HepG2 (cell line): ENCODE results near the gene AGK. TPM values are rescaled to one million over a fixed set of nuclear protein-coding genes. Genes with fewer than 3 reads are reported as not detected.

Experiments used
- AHR ChIP-seq: IDR thresholded peaks from 2 replicates; pipeline ENCODE4 v1.6.1; 2018; ENCODE audit warnings: missing genetic modification reagents, missing compliant biosample characterization
- HNRNPLL ChIP-seq: fragments of 200-400 bp; formaldehyde crosslinking; IDR thresholded peaks from 2 replicates; pipeline ENCODE4 v1.6.1; 2017; ENCODE audit warnings: mild to moderate bottlenecking, low read depth, low read length; ENCODE audit not compliant: poor library complexity, severe bottlenecking
- HOXA9 ChIP-seq: sonication (generic); formaldehyde crosslinking; IDR thresholded peaks from 2 replicates; pipeline ENCODE4 v1.8.1; 2022; ENCODE audit warnings: missing genetic modification reagents, mild to moderate bottlenecking, moderate library complexity, borderline replicate concordance
- MAX ChIP-seq: IDR thresholded peaks from 2 replicates; pipeline ENCODE4 v1.6.1; 2012; ENCODE audit warnings: inconsistent platforms
- MAZ ChIP-seq, 2 experiments: sonication (generic) in 1 of 2; formaldehyde crosslinking in 1 of 2; IDR thresholded peaks; 2 replicates each; pipeline versions ENCODE4 v1.5.0 to v1.6.1; 2012 to 2020; ENCODE audit warnings: low read depth in 2 of 2, mild to moderate bottlenecking in 2 of 2, borderline replicate concordance in 1 of 2, improper control_type of control experiment in 1 of 2, low read length in 1 of 2, missing genetic modification reagents in 1 of 2, moderate library complexity in 1 of 2
- MLXIP ChIP-seq: sonication (generic); formaldehyde crosslinking; IDR thresholded peaks from 2 replicates; pipeline ENCODE4 v1.9.0; 2021; ENCODE audit warnings: missing genetic modification reagents, borderline replicate concordance
- NR2F1 ChIP-seq, 2 experiments: fragments of 450-650 bp in 1 of 2; formaldehyde crosslinking in 1 of 2; IDR thresholded peaks; 2 replicates each; pipeline versions ENCODE4 v1.5.0 to v1.6.1; 2016 to 2020; ENCODE audit warnings: mild to moderate bottlenecking in 1 of 2, missing compliant biosample characterization in 1 of 2, missing genetic modification reagents in 1 of 2, moderate library complexity in 1 of 2
- NRL ChIP-seq: sonication (generic); formaldehyde crosslinking; IDR thresholded peaks from 2 replicates; pipeline ENCODE4 v1.5.0; 2020; ENCODE audit warnings: missing genetic modification reagents, mild to moderate bottlenecking, moderate library complexity, borderline replicate concordance
- ZBTB3 ChIP-seq: sonication (generic); formaldehyde crosslinking; IDR thresholded peaks from 2 replicates; pipeline ENCODE4 v1.4.0; 2020; ENCODE audit warnings: low read depth, mild to moderate bottlenecking, moderate library complexity, missing genetic modification reagents, borderline replicate concordance
- ZFYVE20 ChIP-seq: sonication (generic); formaldehyde crosslinking; IDR thresholded peaks from 2 replicates; pipeline ENCODE4 v1.8.0; 2023; ENCODE audit warnings: low read depth, mild to moderate bottlenecking, moderate library complexity, missing genetic modification reagents, borderline replicate concordance
- ZNF335 ChIP-seq: sonication (generic); formaldehyde crosslinking; IDR thresholded peaks from 2 replicates; pipeline ENCODE4 v1.4.0; 2020; ENCODE audit warnings: missing genetic modification reagents
- ZNF33B ChIP-seq: sonication (generic); formaldehyde crosslinking; IDR thresholded peaks from 2 replicates; pipeline ENCODE4 v1.5.1; 2020; ENCODE audit warnings: mild to moderate bottlenecking, missing genetic modification reagents
- ZNF34 ChIP-seq: sonication (generic); formaldehyde crosslinking; IDR thresholded peaks from 2 replicates; pipeline ENCODE4 v1.4.0; 2020; ENCODE audit warnings: mild to moderate bottlenecking, missing genetic modification reagents, borderline replicate concordance
- ZNF382 ChIP-seq: sonication (generic); formaldehyde crosslinking; IDR thresholded peaks from 2 replicates; pipeline ENCODE4 v1.5.0; 2020; ENCODE audit warnings: missing genetic modification reagents, mild to moderate bottlenecking, borderline replicate concordance
- ZNF446 ChIP-seq: sonication (generic); formaldehyde crosslinking; IDR thresholded peaks from 2 replicates; pipeline ENCODE4 v1.5.0; 2020; ENCODE audit warnings: mild to moderate bottlenecking, missing genetic modification reagents
- ZNF510 ChIP-seq: sonication (generic); formaldehyde crosslinking; IDR thresholded peaks from 2 replicates; pipeline ENCODE4 v1.4.0; 2020; ENCODE audit warnings: low read depth, mild to moderate bottlenecking, missing genetic modification reagents
- ZNF530 ChIP-seq: sonication (generic); formaldehyde crosslinking; IDR thresholded peaks from 2 replicates; pipeline ENCODE4 v1.5.0; 2020; ENCODE audit warnings: low read depth, mild to moderate bottlenecking, missing genetic modification reagents
- ZNF724P ChIP-seq: sonication (generic); formaldehyde crosslinking; IDR thresholded peaks from 2 replicates; pipeline ENCODE4 v1.8.0; 2022; ENCODE audit warnings: missing genetic modification reagents, borderline replicate concordance
- ZNF781 ChIP-seq: sonication (generic); formaldehyde crosslinking; IDR thresholded peaks from 2 replicates; pipeline ENCODE4 v1.5.1; 2020; ENCODE audit warnings: borderline replicate concordance, mild to moderate bottlenecking, missing genetic modification reagents; ENCODE audit errors: not compliant biosample characterization
- polyA plus RNA-seq, 8 experiments: library from polyadenylated mRNA; depleted of rRNA in 3 of 8; stranded (reverse) in 7 of 8; unstranded in 1 of 8; fragments of >200 nt; fragmentation: Illumina TruSeq in 4 of 8; extraction: Trizol in 4 of 8; gene quantifications; 2 replicates each; pipeline versions ENCODE4 v1.2.1 to v1.2.3, GENCODE V29; 2011 to 2016; ENCODE audit warnings: low read depth in 4 of 8, missing spikeins in 1 of 8, mixed read lengths in 1 of 8; ENCODE audit not compliant: insufficient read depth in 1 of 8
- total RNA-seq, 5 experiments: library from RNA; depleted of rRNA; stranded (reverse); fragments of >200 nt; fragmentation: Illumina TruSeq; extraction: Trizol; gene quantifications; 2 replicates each; pipeline ENCODE4 v1.2.3, GENCODE V29; 2016; ENCODE audit warnings: low read depth in 1 of 5
- TF ChIP-seq, protein P1 (sequence below): sonication (generic); formaldehyde crosslinking; IDR thresholded peaks from 2 replicates; pipeline ENCODE4 v1.4.0; 2020; ENCODE audit warnings: missing genetic modification reagents
- TF ChIP-seq, protein P2 (sequence below): IDR thresholded peaks from 2 replicates; pipeline ENCODE4 v1.6.1; 2016; ENCODE audit warnings: missing genetic modification reagents, missing compliant biosample characterization
- TF ChIP-seq, protein P3 (sequence below): sonication (generic); formaldehyde crosslinking; IDR thresholded peaks from 2 replicates; pipeline ENCODE4 v1.5.0; 2020; ENCODE audit warnings: missing genetic modification reagents

The AGK gene
- total and polyA plus RNA-seq, 2 of the 13 experiments (the other 11 are each of a cell fraction or from before 2014, with no cell fraction given): 23.7 to 30.1 TPM

DNA sequence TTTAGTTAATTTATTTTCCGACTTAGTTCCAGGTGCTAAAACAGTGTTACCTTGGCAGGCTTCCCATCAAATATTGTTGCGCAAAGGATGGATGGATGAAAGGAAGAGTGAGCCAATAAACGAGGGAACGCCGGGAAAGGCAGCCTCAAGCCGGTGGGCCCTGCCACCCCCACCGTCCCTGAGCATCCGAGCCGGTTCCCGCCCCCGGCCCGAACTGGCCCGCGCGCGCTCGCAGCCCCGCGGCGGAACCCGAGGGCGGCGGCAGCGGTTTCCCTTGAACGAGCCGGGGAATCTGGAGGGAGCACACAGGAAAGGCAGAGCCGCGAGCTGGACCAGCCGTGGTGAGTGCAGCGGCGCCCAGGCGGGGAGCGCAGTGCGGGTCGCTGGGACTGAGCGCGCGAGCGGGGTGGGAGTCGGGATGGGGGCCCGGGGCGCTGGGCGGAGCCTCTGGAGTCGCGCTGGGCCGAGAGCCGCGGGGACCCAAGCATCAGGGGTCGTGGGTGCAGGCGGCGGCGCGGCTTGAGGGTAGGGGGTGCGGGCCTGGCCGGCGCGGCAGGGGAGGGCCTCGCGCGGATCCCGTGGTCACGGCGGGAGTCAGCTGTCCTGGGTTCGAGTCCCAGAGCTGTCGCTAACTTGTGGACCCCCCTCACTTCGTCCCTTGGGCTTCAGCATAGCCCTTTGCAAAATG, at the start of gene AGK (continued):
- TF ChIP-seq, protein P1, sequence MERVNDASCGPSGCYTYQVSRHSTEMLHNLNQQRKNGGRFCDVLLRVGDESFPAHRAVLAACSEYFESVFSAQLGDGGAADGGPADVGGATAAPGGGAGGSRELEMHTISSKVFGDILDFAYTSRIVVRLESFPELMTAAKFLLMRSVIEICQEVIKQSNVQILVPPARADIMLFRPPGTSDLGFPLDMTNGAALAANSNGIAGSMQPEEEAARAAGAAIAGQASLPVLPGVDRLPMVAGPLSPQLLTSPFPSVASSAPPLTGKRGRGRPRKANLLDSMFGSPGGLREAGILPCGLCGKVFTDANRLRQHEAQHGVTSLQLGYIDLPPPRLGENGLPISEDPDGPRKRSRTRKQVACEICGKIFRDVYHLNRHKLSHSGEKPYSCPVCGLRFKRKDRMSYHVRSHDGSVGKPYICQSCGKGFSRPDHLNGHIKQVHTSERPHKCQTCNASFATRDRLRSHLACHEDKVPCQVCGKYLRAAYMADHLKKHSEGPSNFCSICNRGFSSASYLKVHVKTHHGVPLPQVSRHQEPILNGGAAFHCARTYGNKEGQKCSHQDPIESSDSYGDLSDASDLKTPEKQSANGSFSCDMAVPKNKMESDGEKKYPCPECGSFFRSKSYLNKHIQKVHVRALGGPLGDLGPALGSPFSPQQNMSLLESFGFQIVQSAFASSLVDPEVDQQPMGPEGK: peak; percentile 79
- peak in 1 of 2 experiments; percentile 39; a peak in 1 of 4 replicates for TF ChIP-seq NR2F1 (CRISPR knock-in tag; IDR thresholded peaks at IDR 0.05)
- TF ChIP-seq AHR (CRISPR knock-in tag): no peak
- no peak for TF ChIP-seq MAZ (IDR thresholded peaks at IDR 0.05; ENCODE audit: borderline replicate concordance, low read depth, low read length)
- TF ChIP-seq MAZ (CRISPR knock-in tag; IDR thresholded peaks at IDR 0.05; ENCODE audit: low read depth): peak; percentile 86; the same call in 1 of the 2 replicates
- no peak for TF ChIP-seq MLXIP
- no peak for TF ChIP-seq ZFYVE20 (CRISPR knock-in tag)
- no peak for TF ChIP-seq ZNF34 (CRISPR knock-in tag)
- no peak for TF ChIP-seq ZNF335 (CRISPR knock-in tag)
- TF ChIP-seq, protein P2, sequence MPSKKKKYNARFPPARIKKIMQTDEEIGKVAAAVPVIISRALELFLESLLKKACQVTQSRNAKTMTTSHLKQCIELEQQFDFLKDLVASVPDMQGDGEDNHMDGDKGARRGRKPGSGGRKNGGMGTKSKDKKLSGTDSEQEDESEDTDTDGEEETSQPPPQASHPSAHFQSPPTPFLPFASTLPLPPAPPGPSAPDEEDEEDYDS: no peak
- peak; percentile 56 for TF ChIP-seq HNRNPLL
- no peak for TF ChIP-seq ZNF446 (CRISPR knock-in tag)
- no peak for TF ChIP-seq ZNF510
- TF ChIP-seq ZNF33B (CRISPR knock-in tag): no peak
- TF ChIP-seq, protein P3, sequence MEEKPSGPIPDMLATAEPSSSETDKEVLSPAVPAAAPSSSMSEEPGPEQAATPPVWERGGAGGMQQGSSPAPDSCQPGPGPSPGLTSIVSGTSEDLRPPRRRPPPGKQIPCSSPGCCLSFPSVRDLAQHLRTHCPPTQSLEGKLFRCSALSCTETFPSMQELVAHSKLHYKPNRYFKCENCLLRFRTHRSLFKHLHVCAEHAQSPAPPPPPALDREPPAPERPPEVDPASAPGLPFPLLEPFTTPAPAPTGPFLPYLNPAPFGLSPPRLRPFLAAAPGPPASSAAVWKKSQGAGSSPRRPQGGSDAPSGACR (CRISPR knock-in tag): no peak; the same call in 1 of the 2 replicates
- TF ChIP-seq HOXA9 (CRISPR knock-in tag): peak; percentile 89
- TF ChIP-seq ZBTB3 (CRISPR knock-in tag): no peak
- peak; percentile 75 for TF ChIP-seq NRL (CRISPR knock-in tag)
- peak; percentile 76 for TF ChIP-seq MAX
- TF ChIP-seq ZNF781: no peak
- no peak for TF ChIP-seq ZNF382 (CRISPR knock-in tag)
- no peak for TF ChIP-seq ZNF530 (CRISPR knock-in tag)
- TF ChIP-seq ZNF724P (CRISPR knock-in tag): peak; percentile 87
